Stimulated activated CD4-positive, alpha-beta T cell treated with anti-CD3 and anti-CD28 coated beads, Interleukin-4, amount 100 ng/mL, for 1 hour (primary cell): ENCODE results near the gene TNFRSF11A.

Experiments used
- DNase-seq: peaks from one replicate; pipeline ENCODE4 v3.0.0-alpha.2; 2020

Gene TNFRSF11A

GRCh38 chr18:62420513-62421209 lies 95.6 kb downstream of the TNFRSF11A start:
- peak; percentile 65 for DNase-seq

- peak; percentile 16 for DNase-seq
Observed at GRCh38 chr18:62425465-62426190, 100.5 kb downstream of the TNFRSF11A start.

- DNase-seq, result no peak
Observed at GRCh38 chr18:62426191-62426488, 101.0 kb downstream of the TNFRSF11A start.

GRCh38 chr18:62432176-62432575 lies 107.1 kb downstream of the TNFRSF11A start:
- no peak for DNase-seq

- no peak for DNase-seq
Observed at GRCh38 chr18:62434798-62435197, 109.7 kb downstream of the TNFRSF11A start.

GRCh38 chr18:62435435-62436031 lies 110.4 kb downstream of the TNFRSF11A start:
- DNase-seq, result no peak

GRCh38 chr18:62436636-62437234 lies 111.6 kb downstream of the TNFRSF11A start:
- no peak for DNase-seq

GRCh38 chr18:62437235-62438017 lies 112.3 kb downstream of the TNFRSF11A start:
- DNase-seq, result no peak

- no peak for DNase-seq
Observed at GRCh38 chr18:62438018-62438329, 112.9 kb downstream of the TNFRSF11A start.

- no peak for DNase-seq
Observed at GRCh38 chr18:62438402-62438801, 113.3 kb downstream of the TNFRSF11A start.

GRCh38 chr18:62438866-62439265 lies 113.8 kb downstream of the TNFRSF11A start:
- no peak for DNase-seq
